Measurements from ENCODE around the gene GAPT. TPM values are rescaled to one million over a fixed set of nuclear protein-coding genes. Genes with fewer than 3 reads are reported as not detected.

The GAPT gene
- polyA plus RNA-seq, 2 of the 4 experiments (the other 2 are of a cell fraction): not detected

DNA sequence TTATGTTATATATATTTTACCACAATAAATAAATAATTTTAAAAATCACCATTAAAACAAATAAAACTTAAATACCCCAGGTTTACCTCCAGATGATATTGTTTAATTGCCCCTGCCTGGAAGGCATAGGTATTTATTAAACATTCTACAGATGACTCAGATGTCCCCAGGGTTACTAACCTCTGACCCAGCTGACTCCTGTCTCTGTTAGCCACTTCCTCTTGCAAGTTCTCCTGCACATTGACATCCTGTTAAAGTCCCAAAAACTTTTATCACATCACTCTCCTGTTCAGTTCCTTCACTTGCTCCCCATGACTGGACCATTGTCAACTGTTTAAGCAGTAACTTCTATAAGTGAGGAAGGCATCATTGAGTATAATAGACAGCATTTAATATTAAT, 54.7 kb downstream of the GAPT start:
- Histone ChIP-seq H3K9me3 (no peaks in the 10 kb centered on the region), H3K4me2 (no peak overlapping the region), H3K4me1 (peaks cover 12% of the 10 kb centered on the region; the same call in 1 of the 3 replicates), H3K4me3 (no peak overlapping the region), H3K27ac (no peak overlapping the region)
- DNase-seq (ENCODE audit: low read depth in 1 of 2, low spot score in 1 of 2): peak; percentile 10
- ATAC-seq: no peak
- FAIRE-seq: peak; percentile 28
- TF ChIP-seq CEBPB (IDR thresholded peaks at IDR 0.05) (no peak), ATOH8 (CRISPR knock-in tag; IDR thresholded peaks at IDR 0.05; ENCODE audit: low read depth) (no peak), SREBF2 (IDR thresholded peaks at IDR 0.05) (no peak), RCOR1 (IDR thresholded peaks at IDR 0.05; ENCODE audit: low read depth, low read length) (no peak)
- CTCF ChIA-PET: interaction anchor here (1.2 kb wide), 1 partner anchor 298 kb away, joined by 3 read pairs; no protein-coding TSS in a partner anchor
- POLR2A ChIA-PET: no interaction called here

Small RNAs within 50 kb of the gene (small RNA-seq; reads per million reads assigned to genes)
- 0 reads per million in 6 experiments for gene MIR548AE2

Other genes with a start within 250 kb of the GAPT start
- 168 and 217 TPM in 2 replicates for gene PLK2, start 31.3 kb upstream of the GAPT start, polyA plus RNA-seq (2011; rRNA removed)
- 230 to 257 TPM (median 240 TPM) in 3 replicates for gene PLK2, start 31.3 kb upstream of the GAPT start, polyA plus RNA-seq (2017; fragmentation: RNase III; extraction: RNeasy Plus Mini Kit Qiagen cat#74134 plus additional on column Dnase treatment)
- gene RAB3C, start 91.6 kb downstream of the GAPT start, polyA plus RNA-seq (2011; rRNA removed): not detected in 2 replicates
- not detected in 3 replicates for gene RAB3C, start 91.6 kb downstream of the GAPT start, polyA plus RNA-seq (2017; fragmentation: RNase III; extraction: RNeasy Plus Mini Kit Qiagen cat#74134 plus additional on column Dnase treatment)

All from A549 (cell line).